ENCODE results near the gene MVK. TPM values are rescaled to one million over a fixed set of nuclear protein-coding genes. Genes with fewer than 3 reads are reported as not detected.

The MVK gene
- total and polyA plus RNA-seq, 9 donors, result 7.4 to 66.4 (median 18.6) TPM

- whole genome bisulfite sequencing, 3 donors, result 69 to 74% (median 72%) methylated on average over 12 of the region's 12 CpGs
- intact Hi-C loops (cut with DNase I), result no loop called here
- Histone ChIP-seq H3K4me3 (no peak overlapping the region), H3K9me3 (no peaks in the 10 kb centered on the region), H3K36me3 (no peaks in the 10 kb centered on the region), H3K27me3 (no peaks in the 10 kb centered on the region), H3K27ac (no peak overlapping the region), H3K4me1 (ENCODE audit: insufficient read depth) (no peaks in the 10 kb centered on the region)
- TF ChIP-seq EP300 (IDR thresholded peaks at IDR 0.05) (no peak), CTCF (IDR thresholded peaks at IDR 0.05) (no peak), POLR2A (IDR thresholded peaks at IDR 0.05) (no peak)
- DNase-seq, result no peak
These were observed 15.8 kb upstream of the MVK start for GRCh38 chr12:109557805-109558204.

GRCh38 chr12:109558374-109559199 is 15.0 kb upstream of the MVK start:
- TF ChIP-seq EP300 (IDR thresholded peaks at IDR 0.05), result no peak
- TF ChIP-seq CTCF (IDR thresholded peaks at IDR 0.05), result no peak
- TF ChIP-seq POLR2A (IDR thresholded peaks at IDR 0.05), result no peak
- H3K36me3 ChIP-seq, result no peaks in the 10 kb centered on the region
- WGBS, 3 donors, result 89 to 94% (median 92%) methylated on average over 25 of the region's 25 CpGs
- H3K27ac ChIP-seq, result no peak overlapping the region
- no peaks in the 10 kb centered on the region for H3K9me3 ChIP-seq
- H3K4me3 ChIP-seq, result no peak overlapping the region
- H3K27me3 ChIP-seq, result no peaks in the 10 kb centered on the region
- intact Hi-C loops (cut with DNase I), result no loop called here
- DNase-seq, result no peak
- no peaks in the 10 kb centered on the region for H3K4me1 ChIP-seq (ENCODE audit: insufficient read depth)

- Histone ChIP-seq H3K36me3 (no peaks in the 10 kb centered on the region), H3K4me1 (ENCODE audit: insufficient read depth) (no peaks in the 10 kb centered on the region), H3K27ac (no peak overlapping the region), H3K27me3 (no peaks in the 10 kb centered on the region), H3K9me3 (no peaks in the 10 kb centered on the region), H3K4me3 (no peak overlapping the region)
- no peak for TF ChIP-seq POLR2A (IDR thresholded peaks at IDR 0.05)
- TF ChIP-seq CTCF (IDR thresholded peaks at IDR 0.05), result no peak
- TF ChIP-seq EP300 (IDR thresholded peaks at IDR 0.05), result no peak
- intact Hi-C loops (cut with DNase I), result no loop called here
- 86 to 97% (median 96%) methylated on average over 6 of the region's 6 CpGs for WGBS, 3 donors
- no peak for DNase-seq
These were observed 14.4 kb upstream of the MVK start for GRCh38 chr12:109559200-109559505.

GRCh38 chr12:109559601-109560000 is 14.0 kb upstream of the MVK start:
- WGBS, 3 donors, result 87 to 96% (median 95%) methylated on average over 10 of the region's 10 CpGs
- H3K27ac ChIP-seq, result no peak overlapping the region
- DNase-seq, result no peak
- intact Hi-C loops (cut with DNase I), result no loop called here
- TF ChIP-seq EP300 (IDR thresholded peaks at IDR 0.05) (no peak), POLR2A (IDR thresholded peaks at IDR 0.05) (no peak), CTCF (IDR thresholded peaks at IDR 0.05) (no peak)
- H3K9me3 ChIP-seq, result no peaks in the 10 kb centered on the region
- no peaks in the 10 kb centered on the region for H3K27me3 ChIP-seq
- H3K36me3 ChIP-seq, result no peaks in the 10 kb centered on the region
- no peak overlapping the region for H3K4me3 ChIP-seq
- no peaks in the 10 kb centered on the region for H3K4me1 ChIP-seq (ENCODE audit: insufficient read depth)
